DLD1 (cell line): ENCODE results near the gene MYO18A.

Experiments used
- in situ Hi-C: cut with HindIII; loops from 2 replicates; pipeline ENCODE4 v1.10.0; 2017; ENCODE audit warnings: low sequenced_read_pairs

Gene MYO18A

DNA sequence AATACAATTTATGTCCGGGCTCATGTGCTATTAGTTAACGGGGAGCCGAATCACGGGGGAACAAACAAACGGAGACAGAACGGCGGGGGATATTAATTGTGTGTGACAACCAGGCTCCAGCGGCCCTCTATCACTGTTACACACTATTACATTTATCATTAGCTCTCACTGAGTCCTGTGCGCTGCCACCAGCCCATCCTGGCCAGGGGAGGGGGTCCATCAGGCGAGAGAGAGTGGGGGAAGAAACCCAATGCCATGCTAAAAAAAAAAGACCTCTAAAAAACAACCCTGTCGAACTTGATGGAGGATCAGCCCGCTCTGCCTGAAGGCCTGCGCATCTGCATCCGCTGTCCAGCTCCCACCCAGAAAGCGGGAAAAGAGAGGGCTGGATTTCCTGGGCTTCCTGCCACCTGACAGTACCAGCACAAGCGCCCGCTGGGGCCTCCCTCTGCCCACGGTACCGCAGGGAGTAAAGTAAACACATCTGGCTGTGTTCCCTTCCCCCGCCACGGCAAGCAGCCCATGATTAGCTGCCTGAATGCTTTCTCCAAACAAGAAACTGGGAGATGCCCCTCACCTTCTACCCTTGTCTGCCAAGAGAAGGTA is 95.6 kb downstream of the MYO18A start:
- in situ Hi-C loops: loop anchor here (5.0 kb wide), 1 partner anchor 72 kb away; no protein-coding TSS in a partner anchor

DNA sequence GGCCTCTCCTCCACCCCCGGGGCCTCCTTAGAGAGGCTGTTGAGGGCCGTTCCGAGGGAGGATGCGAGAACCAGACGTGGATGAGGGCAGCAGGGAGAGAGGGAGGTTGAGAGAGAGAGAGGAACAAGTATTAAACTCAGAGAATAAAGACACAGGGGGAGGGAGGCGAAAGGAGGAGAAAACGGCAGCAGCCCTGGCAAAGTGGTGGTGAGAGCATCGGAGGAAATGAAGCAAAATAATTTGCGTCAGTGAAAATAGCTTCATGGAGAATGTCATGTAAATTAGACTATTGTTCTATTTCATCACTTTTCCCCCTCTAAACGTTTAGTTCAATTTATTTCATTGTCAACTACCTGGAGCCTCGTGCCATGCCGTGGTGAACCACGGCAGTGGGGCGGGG is 99.2 kb downstream of the MYO18A start:
- in situ Hi-C loops: loop anchor here (5.0 kb wide), 1 partner anchor 69 kb away; no protein-coding TSS in a partner anchor

DNA sequence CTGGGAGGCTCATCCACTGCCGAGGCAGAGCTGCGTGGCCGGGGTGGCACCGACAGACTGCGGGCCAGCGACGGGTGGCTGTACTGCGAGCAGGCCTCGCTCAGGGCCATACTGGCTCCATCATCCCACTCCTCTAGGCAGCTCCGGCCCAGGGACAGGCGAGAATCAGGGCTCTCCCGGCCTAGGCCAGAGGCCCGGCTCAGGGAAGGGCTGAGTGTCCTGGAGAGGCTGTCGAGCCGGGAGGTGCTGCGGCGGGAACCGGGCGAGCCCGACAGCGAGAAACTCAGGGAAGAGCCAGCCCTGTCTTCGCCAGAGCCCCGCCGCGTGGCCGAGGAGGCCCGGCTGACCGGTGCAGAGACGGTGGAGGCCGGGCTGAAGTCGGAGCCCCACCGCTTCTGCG is 99.9 kb downstream of the MYO18A start:
- in situ Hi-C loops: loop anchor here (5.0 kb wide), 1 partner anchor 68 kb away; no protein-coding TSS in a partner anchor

DNA sequence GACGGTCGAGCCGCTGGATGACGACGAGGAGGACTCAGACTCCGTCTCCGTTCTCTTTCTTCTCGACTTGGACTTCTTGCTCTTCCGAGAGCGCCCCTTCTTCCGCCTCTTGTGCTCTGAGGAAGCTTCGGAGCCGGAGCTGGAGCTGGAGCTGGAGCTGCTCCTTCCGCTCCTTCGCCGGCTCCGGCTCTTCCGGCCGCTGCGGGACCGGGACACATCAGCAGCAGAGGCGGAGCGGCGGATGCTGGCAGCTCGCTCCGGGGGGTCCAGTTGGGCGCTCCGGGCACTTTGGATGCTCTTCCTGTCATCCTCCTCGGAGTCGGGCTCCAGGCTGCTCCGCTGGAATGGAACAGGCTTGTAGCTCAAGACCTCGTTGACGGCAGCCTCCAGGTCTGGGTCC is 100.3 kb downstream of the MYO18A start:
- in situ Hi-C loops: loop anchor here (5.0 kb wide), 1 partner anchor 68 kb away; no protein-coding TSS in a partner anchor

DNA sequence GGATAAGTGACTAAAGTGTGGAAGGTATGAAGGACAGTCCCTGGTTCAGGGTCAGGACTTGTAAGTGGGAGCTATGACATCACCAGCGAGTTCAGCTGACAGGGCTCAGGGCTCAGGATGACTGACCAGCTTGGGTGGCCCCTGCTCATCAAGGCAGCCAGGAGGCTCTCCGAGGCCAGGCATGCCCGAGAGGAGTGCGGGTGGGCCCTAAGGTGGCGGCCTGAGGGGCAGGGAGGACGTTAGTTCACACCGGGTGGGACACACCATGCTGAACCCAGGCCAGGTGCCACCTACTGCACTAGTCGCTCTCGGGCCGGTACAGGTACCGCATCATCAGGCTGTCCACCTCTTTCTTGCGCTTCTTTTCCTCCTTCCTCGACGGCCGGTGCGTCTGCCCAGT is 100.8 kb downstream of the MYO18A start:
- in situ Hi-C loops: no loop called here

DNA sequence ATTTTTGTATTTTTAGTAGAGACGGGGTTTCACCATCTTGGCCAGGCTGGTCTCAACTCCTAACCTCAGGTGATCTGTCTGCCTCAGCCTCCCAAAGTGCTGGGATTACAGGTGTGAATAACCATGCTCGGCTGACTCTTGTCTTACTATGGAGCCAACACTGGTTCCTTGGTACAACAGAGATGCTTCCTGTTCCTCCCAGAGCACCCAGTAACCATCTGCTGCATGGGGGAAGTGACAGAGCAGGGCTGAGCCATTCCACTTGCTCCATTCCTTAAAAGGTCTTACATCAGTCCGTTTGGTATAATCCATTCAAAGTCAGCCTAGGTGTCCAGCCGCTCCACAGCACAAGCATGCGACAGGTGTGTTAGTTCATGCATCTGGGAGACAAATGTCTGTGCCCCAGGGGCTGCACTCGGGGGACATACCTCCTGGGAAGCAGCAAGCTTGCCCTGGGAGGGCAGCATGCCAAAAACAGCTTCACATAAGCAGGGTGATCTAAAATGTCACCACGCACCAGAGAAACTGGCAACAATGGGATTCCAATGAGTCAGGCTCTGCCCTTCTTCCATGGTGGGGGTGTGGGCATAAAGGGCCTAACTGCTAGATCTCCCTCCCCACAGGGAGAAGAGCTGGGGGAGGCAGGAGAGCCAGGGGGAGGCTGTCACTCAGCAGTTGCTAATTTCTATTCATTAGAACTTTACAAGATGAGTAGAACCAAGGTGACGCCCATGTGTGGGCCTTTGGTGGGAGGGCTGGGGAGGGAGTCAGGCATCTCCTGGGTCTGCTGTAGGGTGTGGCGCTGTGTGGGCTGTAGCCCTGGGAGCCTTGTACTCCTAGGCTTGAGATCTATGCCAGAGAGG is 101.8 kb downstream of the MYO18A start:
- in situ Hi-C loops: no loop called here

DNA sequence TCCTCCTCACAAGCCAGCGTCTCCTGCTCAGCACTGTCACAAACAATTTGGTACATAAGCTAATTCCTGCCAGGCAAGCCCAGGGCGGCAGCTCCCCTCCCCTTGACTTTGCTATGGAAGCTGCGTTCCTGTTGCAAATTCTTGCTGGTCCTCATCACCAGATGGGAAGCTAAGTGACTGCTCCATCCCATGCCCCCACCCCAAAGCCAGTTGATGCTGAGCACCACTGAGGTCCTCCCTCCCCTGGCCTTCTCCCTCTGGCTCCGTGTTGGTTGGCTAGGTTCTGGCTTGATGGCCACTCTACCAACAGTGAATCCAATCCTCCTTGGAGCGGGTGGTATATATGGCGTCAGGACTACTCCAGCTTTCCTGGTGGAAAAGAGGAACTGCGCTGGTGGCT is 102.9 kb downstream of the MYO18A start:
- in situ Hi-C loops: no loop called here

DNA sequence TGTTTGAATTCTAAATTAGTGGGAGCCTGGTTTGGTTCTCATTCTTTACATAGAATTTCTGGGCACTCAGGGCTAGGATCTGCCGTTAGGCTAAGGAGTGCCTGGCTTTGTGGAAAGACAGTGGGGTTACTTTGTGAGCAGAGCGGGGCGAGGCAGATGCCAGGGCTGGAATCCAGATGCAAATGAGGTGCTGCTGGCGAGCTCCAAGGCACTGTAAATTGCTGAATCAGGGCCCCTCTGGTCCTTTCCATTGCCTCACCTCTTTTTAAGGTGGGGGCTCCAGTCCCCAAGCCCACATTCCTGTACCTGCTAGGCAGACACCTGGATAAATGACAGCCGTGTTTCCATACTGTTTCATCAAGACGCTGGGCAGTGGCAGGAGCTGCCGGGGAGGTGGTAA is 103.5 kb downstream of the MYO18A start:
- in situ Hi-C loops: no loop called here

DNA sequence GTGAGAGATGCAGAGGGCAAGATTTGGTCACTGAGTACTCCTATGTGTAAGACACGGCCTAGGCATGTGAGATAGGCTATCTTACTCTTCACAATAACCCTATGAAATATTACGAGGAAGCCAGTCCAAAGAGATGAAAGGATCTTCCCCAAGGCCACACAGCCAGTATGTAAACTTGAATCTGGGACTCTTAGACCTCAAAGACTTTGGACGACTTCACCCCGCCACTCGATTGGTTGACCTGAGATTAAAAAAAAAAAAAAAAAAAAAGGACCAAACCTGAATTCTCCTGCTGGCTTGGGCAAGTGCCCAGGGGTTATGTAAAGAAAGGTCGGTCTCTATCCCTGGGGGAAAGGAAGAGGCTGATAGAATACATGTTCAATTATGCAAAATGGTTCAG is 104.1 kb downstream of the MYO18A start:
- in situ Hi-C loops: no loop called here

DNA sequence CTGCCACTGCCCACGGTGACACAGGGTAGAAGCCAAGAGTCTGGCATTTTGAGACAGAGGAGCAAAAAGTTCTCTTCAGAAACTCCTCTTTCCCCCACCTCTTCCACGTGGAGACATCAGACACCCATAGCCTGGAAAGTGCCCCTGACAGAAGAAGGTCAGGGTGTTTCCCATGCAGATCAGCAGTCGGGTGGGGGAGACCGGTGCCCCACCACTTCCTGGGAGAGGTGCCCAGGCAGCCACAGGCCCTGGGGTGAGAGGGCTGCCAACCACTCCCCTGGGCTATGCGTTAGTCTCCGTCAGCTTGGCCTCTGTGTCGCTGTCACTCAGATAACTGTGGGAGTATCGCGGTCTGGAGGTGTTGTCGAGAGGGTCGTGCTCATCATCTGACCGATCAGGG is 105.7 kb downstream of the MYO18A start:
- in situ Hi-C loops: no loop called here

DNA sequence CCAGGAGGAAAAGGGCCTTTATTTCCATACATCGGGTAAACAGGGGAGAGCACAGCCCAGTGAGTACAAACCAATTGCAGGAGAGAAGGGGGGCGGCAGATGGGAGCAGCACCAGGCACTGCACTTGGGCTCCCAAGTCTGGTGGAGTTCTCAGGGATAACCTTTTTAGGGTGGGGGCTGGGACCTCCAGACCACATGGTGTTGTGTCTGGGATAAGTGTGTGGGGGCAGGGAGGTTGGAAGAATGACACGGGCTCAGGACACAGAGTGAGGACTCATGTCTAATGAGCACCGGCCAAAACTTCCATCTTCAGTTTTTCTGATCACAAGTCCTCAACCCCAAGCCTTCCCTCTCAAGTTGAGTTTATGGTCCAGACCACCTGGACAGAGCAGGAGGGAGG is 106.7 kb downstream of the MYO18A start:
- in situ Hi-C loops: no loop called here

DNA sequence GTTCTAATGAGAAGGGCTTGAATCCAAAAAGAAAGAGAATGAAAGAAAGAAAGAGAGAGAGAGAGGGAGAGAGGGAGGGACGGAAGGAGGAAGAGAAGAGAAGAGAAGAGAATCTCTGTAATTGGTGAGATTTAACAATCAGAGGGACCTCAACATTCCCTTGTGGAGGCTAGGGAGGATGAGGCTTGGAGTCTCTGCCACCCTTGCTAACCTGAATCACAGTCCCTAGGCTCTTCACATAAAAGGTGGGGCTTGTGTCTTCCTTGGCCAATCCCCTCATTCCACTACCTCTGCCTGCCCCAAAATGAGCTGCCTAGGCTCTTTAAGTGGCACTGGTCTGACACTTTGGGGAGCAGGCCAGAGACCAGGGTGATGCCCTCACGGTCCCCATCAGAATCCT is 107.2 kb downstream of the MYO18A start:
- in situ Hi-C loops: no loop called here

DNA sequence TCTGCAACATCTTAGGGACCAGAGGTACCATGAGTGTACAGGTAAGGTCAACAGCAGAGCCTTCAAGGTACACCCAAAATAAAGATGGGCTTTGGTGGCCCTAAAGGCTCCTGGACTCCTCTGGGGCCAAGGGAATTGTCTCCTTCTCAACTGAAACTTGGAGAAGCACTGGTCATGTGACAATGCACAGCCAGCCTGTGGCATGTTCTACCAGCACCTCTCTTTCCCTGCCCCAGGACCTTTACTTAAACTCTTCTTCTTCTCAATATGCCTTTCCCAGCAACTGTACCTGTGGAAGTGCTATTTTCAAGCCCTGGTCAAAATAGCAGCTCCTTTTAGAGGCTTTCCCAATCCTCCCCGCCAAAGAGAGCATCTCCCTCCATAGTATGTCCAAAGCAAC is 108.9 kb downstream of the MYO18A start:
- in situ Hi-C loops: no loop called here

DNA sequence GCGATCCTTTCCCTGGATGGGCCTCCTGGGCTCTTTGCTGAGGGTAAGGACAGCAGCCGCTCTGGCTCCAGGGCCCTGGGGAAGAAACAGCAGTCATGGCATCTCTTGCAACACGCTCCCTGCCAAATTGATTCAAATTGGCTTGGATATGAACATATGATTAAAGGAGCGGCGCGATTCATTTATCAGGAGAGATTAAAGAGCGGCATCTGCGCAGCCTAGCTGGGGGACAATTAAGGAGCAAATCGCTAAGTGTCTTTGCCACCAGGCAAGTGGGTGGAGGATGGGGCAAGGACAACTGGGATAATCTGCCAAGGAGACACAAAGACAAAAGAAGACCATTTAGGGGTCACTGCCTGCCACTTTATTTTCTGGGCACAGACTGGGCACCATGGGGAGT is 109.4 kb downstream of the MYO18A start:
- in situ Hi-C loops: no loop called here

DNA sequence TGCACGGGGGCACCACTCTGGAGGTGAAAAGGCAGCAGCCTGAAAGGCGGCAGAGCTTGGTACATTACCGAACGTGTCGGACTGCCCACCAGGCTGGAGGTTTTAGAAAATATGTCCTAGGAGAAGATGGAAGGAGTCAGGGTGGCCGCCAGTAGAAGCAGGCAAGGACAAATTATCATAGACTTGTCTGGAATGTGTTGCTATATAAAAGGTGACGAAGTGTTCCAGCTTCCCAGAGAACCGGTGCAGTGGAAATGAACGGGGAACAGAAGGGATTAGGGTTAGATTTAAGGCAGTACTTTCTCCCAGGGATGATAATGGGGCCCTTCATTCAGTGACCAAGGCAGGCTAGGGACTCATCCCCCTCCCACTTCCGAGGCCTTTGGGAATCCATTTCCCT is 109.9 kb downstream of the MYO18A start:
- in situ Hi-C loops: no loop called here

DNA sequence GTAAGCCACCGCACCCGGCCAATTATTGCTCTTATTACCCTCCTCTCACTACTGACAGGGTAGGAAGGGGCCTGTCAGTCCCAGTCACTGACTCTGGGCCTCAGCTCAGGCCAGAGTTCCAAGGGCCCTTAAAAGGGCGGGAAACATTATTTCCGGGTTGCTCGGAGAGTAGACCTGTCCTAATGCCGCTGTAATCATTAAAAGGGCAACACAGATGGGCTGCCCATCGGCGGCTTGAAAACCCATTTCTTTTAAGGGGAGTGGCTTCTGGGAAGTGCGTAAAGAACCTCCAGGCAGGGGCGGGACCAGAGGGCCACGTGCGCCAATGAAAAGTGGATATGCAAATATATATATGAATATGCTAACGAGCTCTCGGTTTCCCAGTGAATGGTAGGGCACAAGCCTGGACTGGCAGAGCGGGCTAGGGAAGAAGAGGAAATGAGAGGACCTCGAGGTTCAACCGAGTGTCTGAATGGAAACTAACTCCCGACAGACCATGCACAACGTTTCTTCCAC is 110.6 kb downstream of the MYO18A start:
- in situ Hi-C loops: no loop called here

DNA sequence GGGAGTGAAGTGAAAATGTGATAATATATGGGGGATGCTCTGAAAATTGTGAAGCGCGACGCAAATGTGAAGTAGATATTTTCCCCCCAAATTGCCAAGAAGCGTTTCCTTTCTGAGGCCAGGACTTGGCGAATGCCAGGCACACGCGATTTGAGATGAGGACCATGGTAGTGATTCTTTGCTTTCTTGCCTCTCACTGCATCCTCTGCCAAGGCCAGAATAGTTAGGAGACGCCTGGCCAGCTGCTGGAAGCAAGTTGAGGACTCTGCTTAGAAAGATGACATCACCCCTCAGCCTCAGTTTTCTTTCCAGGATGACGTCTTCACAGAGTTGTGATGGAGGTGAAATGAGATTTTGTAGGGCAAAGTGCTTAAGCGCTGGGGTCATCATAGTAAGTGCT is 111.4 kb downstream of the MYO18A start:
- in situ Hi-C loops: no loop called here

DNA sequence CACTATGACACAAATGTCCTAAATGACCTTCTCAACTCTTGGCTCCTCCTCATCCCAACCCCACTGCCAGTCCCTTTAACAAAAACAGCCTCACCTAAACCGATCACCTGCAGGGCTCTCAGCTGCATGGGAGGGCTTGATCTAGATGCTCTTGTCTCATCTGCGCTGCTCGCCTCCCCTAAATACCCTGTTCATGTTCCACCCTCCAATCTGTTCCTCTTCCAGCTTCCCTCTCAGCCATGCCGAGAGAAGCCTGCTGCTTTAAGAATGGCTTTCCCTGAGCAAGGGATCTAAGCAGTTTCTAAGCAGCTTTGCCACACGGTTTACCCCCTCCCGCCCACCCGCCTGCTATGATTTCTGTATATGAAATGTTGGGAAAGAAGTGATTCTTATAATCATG is 113.6 kb downstream of the MYO18A start:
- in situ Hi-C loops: no loop called here

DNA sequence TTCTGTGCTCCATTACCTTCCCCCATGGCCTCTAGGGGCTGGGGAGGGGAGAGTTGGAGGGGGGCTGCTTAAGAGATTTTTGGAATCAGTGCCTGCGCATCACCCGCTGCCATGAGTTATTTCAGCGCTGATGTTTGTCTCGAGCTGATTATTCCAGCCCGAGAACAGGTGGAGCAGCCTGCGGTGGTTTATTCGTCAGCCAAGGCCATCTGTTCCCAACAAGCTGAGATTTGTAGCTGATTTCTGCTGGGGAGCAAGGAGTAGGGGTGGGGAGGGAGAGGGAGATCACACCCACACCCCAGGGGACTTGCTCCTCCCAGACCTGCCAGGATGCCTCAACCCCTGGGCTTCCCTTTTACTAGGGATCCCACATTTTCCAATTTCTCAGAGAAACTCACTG is 114.2 kb downstream of the MYO18A start:
- in situ Hi-C loops: no loop called here

DNA sequence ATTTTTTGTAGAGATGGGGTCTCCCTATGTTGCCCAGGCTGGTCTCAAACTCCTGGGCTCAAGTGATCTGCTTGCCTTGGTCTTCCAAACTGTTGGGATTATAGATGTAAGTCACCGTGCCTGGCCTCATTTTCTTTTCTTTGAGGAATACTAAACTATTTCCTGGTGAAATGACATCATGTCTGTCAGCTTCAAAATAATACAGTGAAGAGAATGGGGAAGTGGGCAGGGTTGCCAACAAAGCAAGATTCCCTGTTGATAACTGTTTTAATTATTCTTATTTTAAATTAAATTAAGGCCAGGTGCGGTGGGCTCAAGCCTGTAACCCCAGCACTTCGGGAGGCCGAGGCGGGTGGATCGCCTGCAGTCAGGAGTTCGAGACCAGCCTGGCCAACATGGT is 116.2 kb downstream of the MYO18A start:
- in situ Hi-C loops: no loop called here

DNA sequence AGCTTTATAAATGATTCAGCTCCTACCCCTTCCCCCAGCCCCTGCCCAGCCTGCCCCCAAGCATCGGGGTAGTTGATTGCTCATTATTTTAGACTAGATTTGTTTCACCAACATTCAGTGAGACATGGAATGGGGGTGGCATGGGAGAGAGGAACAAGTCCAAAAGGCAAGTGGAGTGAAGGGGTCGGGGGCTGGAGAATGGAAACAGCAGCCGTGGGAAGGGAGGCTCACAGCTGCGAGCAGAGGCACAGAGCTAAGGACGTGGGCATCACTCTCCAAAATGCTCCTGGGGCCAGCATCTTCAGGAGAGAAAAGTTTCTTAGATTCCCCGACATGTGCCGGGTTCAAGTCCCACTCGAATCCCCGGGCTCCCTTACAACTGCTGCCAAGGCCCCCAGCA is 118.0 kb downstream of the MYO18A start:
- in situ Hi-C loops: no loop called here

DNA sequence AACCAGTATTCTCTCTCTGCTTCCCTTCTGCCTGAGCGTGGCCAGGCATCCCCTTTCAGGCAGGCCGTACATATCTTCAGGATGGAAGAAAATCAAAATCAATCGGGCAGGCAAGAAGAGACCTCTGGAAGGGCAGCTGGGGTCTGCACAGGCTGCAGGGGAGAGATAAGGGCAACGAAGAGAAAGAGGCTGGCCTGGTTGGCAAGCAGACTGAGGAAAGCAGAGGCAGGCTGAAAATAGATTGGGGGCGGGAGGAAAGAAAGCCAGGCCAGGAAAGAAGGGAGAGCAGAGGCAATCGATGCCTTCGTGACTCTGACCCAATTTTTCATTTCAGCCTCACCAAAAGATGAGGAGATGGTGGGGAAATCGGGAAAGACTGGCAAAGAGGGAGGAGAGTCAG is 119.2 kb downstream of the MYO18A start:
- in situ Hi-C loops: no loop called here
